GM23338 (cell line): Measurements from ENCODE around the gene MAD2L2. TPM values are rescaled to one million over a fixed set of nuclear protein-coding genes. Genes with fewer than 3 reads are reported as not detected.

Source experiments
- ATAC-seq: fragments of 200-7000 bp; cut with Tn5 transposase; 3 replicates; pipeline ENCODE4 v1.9.1; 2020
- DNase-seq: peaks from one replicate; pipeline ENCODE4 v3.0.0-alpha.2; 2015; ENCODE audit warnings: low spot score
- H2AFZ ChIP-seq: fragments of 200-600 bp; sonication (generic); 2 replicates; pipeline ENCODE4 v1.8.0; 2016; ENCODE audit warnings: antibody characterized with exemption, mild to moderate bottlenecking, moderate library complexity
- H3F3A ChIP-seq: fragments of 200-600 bp; sonication (generic); replicated peaks from 2 replicates; pipeline ENCODE4 v1.8.0; 2017; ENCODE audit warnings: antibody characterized with exemption, mixed run types, low read depth
- H3K27ac ChIP-seq: fragments of 200-600 bp; sonication (generic); 2 replicates; pipeline ENCODE4 v1.6.1; 2016; ENCODE audit warnings: low read depth
- H3K27me3 ChIP-seq: fragments of 200-600 bp; sonication (generic); 2 replicates; pipeline ENCODE4 v1.8.0; 2016; ENCODE audit warnings: mild to moderate bottlenecking, mixed run types, moderate library complexity; ENCODE audit not compliant: insufficient read depth
- H3K36me3 ChIP-seq: fragments of 200-600 bp; sonication (generic); 2 replicates; pipeline ENCODE4 v1.8.0; 2016; ENCODE audit warnings: mild to moderate bottlenecking; ENCODE audit not compliant: insufficient read depth
- H3K4me1 ChIP-seq: fragments of 200-600 bp; sonication (generic); 2 replicates; pipeline ENCODE4 v1.8.0; 2016; ENCODE audit warnings: mild to moderate bottlenecking, moderate library complexity; ENCODE audit not compliant: insufficient read depth
- H3K4me2 ChIP-seq: fragments of 200-600 bp; sonication (generic); 2 replicates; pipeline ENCODE4 v1.7.1; 2017; ENCODE audit warnings: mixed run types
- H3K4me3 ChIP-seq: fragments of 200-600 bp; sonication (generic); 2 replicates; pipeline ENCODE4 v1.6.1; 2016; ENCODE audit warnings: mixed run types
- H3K79me2 ChIP-seq: fragments of 200-600 bp; sonication (generic); replicated peaks from 2 replicates; pipeline ENCODE4 v1.8.0; 2017; ENCODE audit warnings: mild to moderate bottlenecking; ENCODE audit not compliant: insufficient read depth
- H3K9me2 ChIP-seq: fragments of 200-600 bp; sonication (generic); 2 replicates; pipeline ENCODE4 v1.8.0; 2017; ENCODE audit not compliant: insufficient read depth
- H4K20me1 ChIP-seq: fragments of 200-600 bp; sonication (generic); replicated peaks from 2 replicates; pipeline ENCODE4 v1.8.0; 2017; ENCODE audit warnings: mild to moderate bottlenecking; ENCODE audit not compliant: insufficient read depth
- H3K27ac Mint-ChIP-seq: 2 replicates; pipeline ENCODE4 v1.8.0; 2020; ENCODE audit warnings: inconsistent platforms, mild to moderate bottlenecking, moderate library complexity, mixed read lengths
- H3K27me3 Mint-ChIP-seq: 3 replicates; pipeline ENCODE4 v1.8.0; 2022; ENCODE audit warnings: low read depth, mild to moderate bottlenecking, moderate library complexity, mixed read lengths, inconsistent platforms; ENCODE audit not compliant: insufficient read depth, poor library complexity
- H3K36me3 Mint-ChIP-seq: 3 replicates; pipeline ENCODE4 v1.8.0; 2021; ENCODE audit warnings: low read depth, mild to moderate bottlenecking, inconsistent platforms, moderate library complexity, mixed read lengths
- H3K4me1 Mint-ChIP-seq: 3 replicates; pipeline ENCODE4 v1.8.0; 2020; ENCODE audit warnings: mild to moderate bottlenecking, inconsistent platforms, mixed read lengths
- H3K4me3 Mint-ChIP-seq: 3 replicates; pipeline ENCODE4 v1.8.0; 2021; ENCODE audit warnings: moderate library complexity, mild to moderate bottlenecking, inconsistent platforms, mixed read lengths
- H3K9me3 Mint-ChIP-seq: 3 replicates; pipeline ENCODE4 v1.8.0; 2020; ENCODE audit warnings: moderate library complexity, mild to moderate bottlenecking, inconsistent platforms, mixed read lengths
- CREB1 ChIP-seq: fragments of 250-450 bp; sonication (Bioruptor Pico); IDR thresholded peaks from 2 replicates; pipeline ENCODE4 v1.5.0; 2020; ENCODE audit warnings: low read depth, mild to moderate bottlenecking, moderate library complexity
- CTCF ChIP-seq, 2 experiments: fragments of 200-600 bp in 1 of 2; sonication (generic) in 1 of 2; conservative IDR thresholded peaks; 2 replicates each; pipeline versions ENCODE4 v1.5.1 to v1.6.1; 2016 to 2017; ENCODE audit warnings: antibody characterized with exemption in 2 of 2, low read depth in 2 of 2, mild to moderate bottlenecking in 2 of 2, moderate library complexity in 1 of 2
- EZH2 ChIP-seq: fragments of 200-600 bp; sonication (generic); IDR thresholded peaks from one replicate; pipeline ENCODE4 v1.8.0; 2017; ENCODE audit warnings: antibody characterized with exemption, mild to moderate bottlenecking, low read depth; ENCODE audit not compliant: unreplicated experiment
- EZH2phosphoT487 ChIP-seq: fragments of 200-600 bp; sonication (generic); IDR thresholded peaks from one replicate; pipeline ENCODE4 v1.8.1; 2018; ENCODE audit warnings: antibody characterized with exemption; ENCODE audit not compliant: unreplicated experiment
- JUNB ChIP-seq: IDR thresholded peaks from one replicate; pipeline ENCODE4 v1.6.1; 2016; ENCODE audit warnings: antibody characterized with exemption; ENCODE audit not compliant: unreplicated experiment
- NANOG ChIP-seq: IDR thresholded peaks from 2 replicates; pipeline ENCODE4 v1.6.1; 2016; ENCODE audit warnings: antibody characterized with exemption, borderline replicate concordance
- POLR2AphosphoS5 ChIP-seq: IDR thresholded peaks from 2 replicates; pipeline ENCODE4 v1.6.1; 2016; ENCODE audit warnings: antibody characterized with exemption, low read depth
- STAT1 ChIP-seq: IDR thresholded peaks from one replicate; pipeline ENCODE4 v1.6.1; 2016; ENCODE audit warnings: antibody characterized with exemption; ENCODE audit not compliant: unreplicated experiment
- ZNF114 ChIP-seq: fragments of 250-450 bp; sonication (Bioruptor Pico); IDR thresholded peaks from 2 replicates; pipeline ENCODE4 v1.5.0; 2020; ENCODE audit warnings: mild to moderate bottlenecking, moderate library complexity
- ZNF331 ChIP-seq: fragments of 250-450 bp; sonication (Bioruptor Pico); IDR thresholded peaks from 2 replicates; pipeline ENCODE4 v1.5.0; 2020; ENCODE audit warnings: low read depth, mild to moderate bottlenecking, moderate library complexity
- ZNF462 ChIP-seq: fragments of 250-450 bp; sonication (Bioruptor Pico); IDR thresholded peaks from 2 replicates; pipeline ENCODE4 v1.5.0; 2020; ENCODE audit warnings: mild to moderate bottlenecking, moderate library complexity
- polyA plus RNA-seq: library from polyadenylated mRNA; unstranded; fragments of >200 nt; fragmentation: Nextera tagmentation; extraction: Ambion mirVana; gene quantifications from 2 replicates; pipeline ENCODE4 v1.2.1, GENCODE V29; 2016
- total RNA-seq: library from RNA; depleted of rRNA; stranded (reverse); fragments of >200 nt; shearing (Covaris generic); gene quantifications from 2 replicates; pipeline ENCODE4 v1.2.3, GENCODE V29; 2014
- TF ChIP-seq, protein P1 (sequence below): IDR thresholded peaks from 2 replicates; pipeline ENCODE4 v1.6.1; 2016; ENCODE audit warnings: antibody characterized with exemption
- TF ChIP-seq, protein P2 (sequence below): IDR thresholded peaks from one replicate; pipeline ENCODE4 v1.6.1; 2018; ENCODE audit warnings: antibody characterized with exemption; ENCODE audit not compliant: unreplicated experiment

The MAD2L2 gene
- total and polyA plus RNA-seq, 2 experiments from 2014 or later, result 498 to 552 TPM

GRCh38 chr1:11708554-11709350, 27.8 kb upstream of the MAD2L2 start:
- Mint-ChIP-seq H3K4me1 (peaks cover 48% of the 10 kb centered on the region), H3K27me3 (peaks cover 10% of the 10 kb centered on the region), H3K36me3 (peaks cover 24% of the 10 kb centered on the region), H3K4me3 (no peak overlapping the region; the same call in 2 of the 3 replicates), H3K9me3 (no peaks in the 10 kb centered on the region), H3K27ac (no peak overlapping the region)
- H2AFZ ChIP-seq, result no peak overlapping the region
- DNase-seq (no peak), ATAC-seq (no peak)
- no peaks in the 10 kb centered on the region for H3K27me3 ChIP-seq
- H3K79me2 ChIP-seq, result peaks cover 14% of the 10 kb centered on the region; the same call in 1 of the 2 replicates
- H3F3A ChIP-seq, result peaks cover 10% of the 10 kb centered on the region
- H3K4me2 ChIP-seq, result no peak overlapping the region
- H3K4me1 ChIP-seq, result peaks cover 33% of the 10 kb centered on the region
- no peak for TF ChIP-seq JUNB
- TF ChIP-seq, protein P1, sequence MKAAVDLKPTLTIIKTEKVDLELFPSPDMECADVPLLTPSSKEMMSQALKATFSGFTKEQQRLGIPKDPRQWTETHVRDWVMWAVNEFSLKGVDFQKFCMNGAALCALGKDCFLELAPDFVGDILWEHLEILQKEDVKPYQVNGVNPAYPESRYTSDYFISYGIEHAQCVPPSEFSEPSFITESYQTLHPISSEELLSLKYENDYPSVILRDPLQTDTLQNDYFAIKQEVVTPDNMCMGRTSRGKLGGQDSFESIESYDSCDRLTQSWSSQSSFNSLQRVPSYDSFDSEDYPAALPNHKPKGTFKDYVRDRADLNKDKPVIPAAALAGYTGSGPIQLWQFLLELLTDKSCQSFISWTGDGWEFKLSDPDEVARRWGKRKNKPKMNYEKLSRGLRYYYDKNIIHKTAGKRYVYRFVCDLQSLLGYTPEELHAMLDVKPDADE, result no peak
- no peak for TF ChIP-seq POLR2AphosphoS5
- TF ChIP-seq NANOG, result no peak
- TF ChIP-seq, protein P2, sequence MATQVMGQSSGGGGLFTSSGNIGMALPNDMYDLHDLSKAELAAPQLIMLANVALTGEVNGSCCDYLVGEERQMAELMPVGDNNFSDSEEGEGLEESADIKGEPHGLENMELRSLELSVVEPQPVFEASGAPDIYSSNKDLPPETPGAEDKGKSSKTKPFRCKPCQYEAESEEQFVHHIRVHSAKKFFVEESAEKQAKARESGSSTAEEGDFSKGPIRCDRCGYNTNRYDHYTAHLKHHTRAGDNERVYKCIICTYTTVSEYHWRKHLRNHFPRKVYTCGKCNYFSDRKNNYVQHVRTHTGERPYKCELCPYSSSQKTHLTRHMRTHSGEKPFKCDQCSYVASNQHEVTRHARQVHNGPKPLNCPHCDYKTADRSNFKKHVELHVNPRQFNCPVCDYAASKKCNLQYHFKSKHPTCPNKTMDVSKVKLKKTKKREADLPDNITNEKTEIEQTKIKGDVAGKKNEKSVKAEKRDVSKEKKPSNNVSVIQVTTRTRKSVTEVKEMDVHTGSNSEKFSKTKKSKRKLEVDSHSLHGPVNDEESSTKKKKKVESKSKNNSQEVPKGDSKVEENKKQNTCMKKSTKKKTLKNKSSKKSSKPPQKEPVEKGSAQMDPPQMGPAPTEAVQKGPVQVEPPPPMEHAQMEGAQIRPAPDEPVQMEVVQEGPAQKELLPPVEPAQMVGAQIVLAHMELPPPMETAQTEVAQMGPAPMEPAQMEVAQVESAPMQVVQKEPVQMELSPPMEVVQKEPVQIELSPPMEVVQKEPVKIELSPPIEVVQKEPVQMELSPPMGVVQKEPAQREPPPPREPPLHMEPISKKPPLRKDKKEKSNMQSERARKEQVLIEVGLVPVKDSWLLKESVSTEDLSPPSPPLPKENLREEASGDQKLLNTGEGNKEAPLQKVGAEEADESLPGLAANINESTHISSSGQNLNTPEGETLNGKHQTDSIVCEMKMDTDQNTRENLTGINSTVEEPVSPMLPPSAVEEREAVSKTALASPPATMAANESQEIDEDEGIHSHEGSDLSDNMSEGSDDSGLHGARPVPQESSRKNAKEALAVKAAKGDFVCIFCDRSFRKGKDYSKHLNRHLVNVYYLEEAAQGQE, result no peak
- TF ChIP-seq ZNF114 (CRISPR knock-in tag), result no peak
- no peak for TF ChIP-seq CREB1 (CRISPR knock-in tag)
- no peak for TF ChIP-seq ZNF462 (CRISPR knock-in tag)
- no peak for TF ChIP-seq ZNF331 (CRISPR knock-in tag)
- no peak for TF ChIP-seq STAT1
- no peak for TF ChIP-seq EZH2
- TF ChIP-seq CTCF (conservative IDR thresholded peaks at IDR 0.05; ENCODE audit: low read depth in 2 of 2), result no peak
- no peak for TF ChIP-seq EZH2phosphoT487
- no peak overlapping the region for H3K27ac ChIP-seq
- no peak overlapping the region for H3K4me3 ChIP-seq
- no peaks in the 10 kb centered on the region for H3K36me3 ChIP-seq
- H4K20me1 ChIP-seq, result no peaks in the 10 kb centered on the region; the same call in 1 of the 2 replicates
- no peaks in the 10 kb centered on the region for H3K9me2 ChIP-seq
